SK-N-SH treated with all-trans-retinoic acid at 6 μM for 48 hours (cell line): Measurements from ENCODE around the gene LAG3.

Experiments
- ATAC-seq: fragments of 200-7000 bp; cut with Tn5 transposase; 3 replicates; pipeline ENCODE4 v1.9.1; 2020; ENCODE audit warnings: mild to moderate bottlenecking, moderate library complexity
- BACH2 ChIP-seq: fragments of 250-450 bp; sonication (Bioruptor Pico); IDR thresholded peaks from 2 replicates; pipeline ENCODE4 v1.9.0; 2021; ENCODE audit warnings: mild to moderate bottlenecking, borderline replicate concordance
- CSDC2 ChIP-seq: fragments of 250-450 bp; sonication (Bioruptor Pico); IDR thresholded peaks from 2 replicates; pipeline ENCODE4 v1.5.0; 2020; ENCODE audit warnings: mild to moderate bottlenecking, moderate library complexity
- ESRRG ChIP-seq: fragments of 250-450 bp; sonication (Bioruptor Pico); IDR thresholded peaks from 2 replicates; pipeline ENCODE4 v1.6.1; 2021; ENCODE audit warnings: mild to moderate bottlenecking
- GLIS3 ChIP-seq: fragments of 250-450 bp; sonication (Bioruptor Pico); IDR thresholded peaks from 2 replicates; pipeline ENCODE4 v1.5.0; 2020; ENCODE audit warnings: mild to moderate bottlenecking, moderate library complexity
- ISL1 ChIP-seq: fragments of 250-450 bp; sonication (Bioruptor Pico); IDR thresholded peaks from 2 replicates; pipeline ENCODE4 v2.1.2; 2022; ENCODE audit warnings: mild to moderate bottlenecking, moderate library complexity
- OSR1 ChIP-seq: fragments of 250-450 bp; sonication (Bioruptor Pico); IDR thresholded peaks from 2 replicates; pipeline ENCODE4 v1.8.0; 2022; ENCODE audit warnings: moderate library complexity, mild to moderate bottlenecking, inconsistent platforms
- PPARA ChIP-seq: fragments of 250-450 bp; sonication (Bioruptor Pico); IDR thresholded peaks from 2 replicates; pipeline ENCODE4 v1.5.0; 2020; ENCODE audit warnings: mild to moderate bottlenecking, borderline replicate concordance
- RARB ChIP-seq: fragments of 250-450 bp; sonication (Bioruptor Pico); IDR thresholded peaks from 2 replicates; pipeline ENCODE4 v1.8.0; 2021; ENCODE audit warnings: mild to moderate bottlenecking, moderate library complexity
- TCF4 ChIP-seq: fragments of 250-450 bp; sonication (Bioruptor Pico); IDR thresholded peaks from 2 replicates; pipeline ENCODE4 v1.8.0; 2021; ENCODE audit warnings: mild to moderate bottlenecking, moderate library complexity, borderline replicate concordance
- TOX ChIP-seq: fragments of 250-450 bp; sonication (Bioruptor Pico); IDR thresholded peaks from 2 replicates; pipeline ENCODE4 v1.8.0; 2021; ENCODE audit warnings: mild to moderate bottlenecking, moderate library complexity, borderline replicate concordance
- ZC3H10 ChIP-seq: fragments of 250-450 bp; sonication (Bioruptor Pico); IDR thresholded peaks from 2 replicates; pipeline ENCODE4 v1.5.1; 2021; ENCODE audit warnings: mild to moderate bottlenecking, moderate library complexity
- ZFP3 ChIP-seq: fragments of 250-450 bp; sonication (Bioruptor Pico); IDR thresholded peaks from 2 replicates; pipeline ENCODE4 v1.5.0; 2020; ENCODE audit warnings: mild to moderate bottlenecking, moderate library complexity
- ZNF565 ChIP-seq: fragments of 450-650 bp; formaldehyde crosslinking; conservative IDR thresholded peaks from 2 replicates; pipeline ENCODE4 v1.5.0; 2020; ENCODE audit warnings: low read depth, mild to moderate bottlenecking, moderate library complexity
- ZNF70 ChIP-seq: fragments of 450-650 bp; formaldehyde crosslinking; IDR thresholded peaks from 2 replicates; pipeline ENCODE4 v1.5.0; 2020; ENCODE audit warnings: mild to moderate bottlenecking, moderate library complexity
- ZNF8 ChIP-seq: fragments of 450-650 bp; formaldehyde crosslinking; IDR thresholded peaks from 2 replicates; pipeline ENCODE4 v1.5.0; 2020; ENCODE audit warnings: mild to moderate bottlenecking, moderate library complexity
- TF ChIP-seq, protein P1 (sequence below): fragments of 250-450 bp; sonication (Bioruptor Pico); IDR thresholded peaks from 2 replicates; pipeline ENCODE4 v1.5.0; 2020; ENCODE audit warnings: mild to moderate bottlenecking, moderate library complexity
- TF ChIP-seq, protein P2 (sequence below): fragments of 250-450 bp; sonication (Bioruptor Pico); IDR thresholded peaks from 2 replicates; pipeline ENCODE4 v1.5.1; 2020; ENCODE audit warnings: low read depth, mild to moderate bottlenecking, moderate library complexity
- TF ChIP-seq, protein P3 (sequence below): fragments of 250-450 bp; sonication (Bioruptor Pico); IDR thresholded peaks from 2 replicates; pipeline ENCODE4 v1.8.0; 2020; ENCODE audit warnings: mild to moderate bottlenecking, moderate library complexity, borderline replicate concordance
- TF ChIP-seq, protein P4 (sequence below): fragments of 250-450 bp; sonication (Bioruptor Pico); IDR thresholded peaks from 2 replicates; pipeline ENCODE4 v1.8.0; 2021; ENCODE audit warnings: low read depth, mild to moderate bottlenecking, moderate library complexity, borderline replicate concordance

Gene LAG3

DNA sequence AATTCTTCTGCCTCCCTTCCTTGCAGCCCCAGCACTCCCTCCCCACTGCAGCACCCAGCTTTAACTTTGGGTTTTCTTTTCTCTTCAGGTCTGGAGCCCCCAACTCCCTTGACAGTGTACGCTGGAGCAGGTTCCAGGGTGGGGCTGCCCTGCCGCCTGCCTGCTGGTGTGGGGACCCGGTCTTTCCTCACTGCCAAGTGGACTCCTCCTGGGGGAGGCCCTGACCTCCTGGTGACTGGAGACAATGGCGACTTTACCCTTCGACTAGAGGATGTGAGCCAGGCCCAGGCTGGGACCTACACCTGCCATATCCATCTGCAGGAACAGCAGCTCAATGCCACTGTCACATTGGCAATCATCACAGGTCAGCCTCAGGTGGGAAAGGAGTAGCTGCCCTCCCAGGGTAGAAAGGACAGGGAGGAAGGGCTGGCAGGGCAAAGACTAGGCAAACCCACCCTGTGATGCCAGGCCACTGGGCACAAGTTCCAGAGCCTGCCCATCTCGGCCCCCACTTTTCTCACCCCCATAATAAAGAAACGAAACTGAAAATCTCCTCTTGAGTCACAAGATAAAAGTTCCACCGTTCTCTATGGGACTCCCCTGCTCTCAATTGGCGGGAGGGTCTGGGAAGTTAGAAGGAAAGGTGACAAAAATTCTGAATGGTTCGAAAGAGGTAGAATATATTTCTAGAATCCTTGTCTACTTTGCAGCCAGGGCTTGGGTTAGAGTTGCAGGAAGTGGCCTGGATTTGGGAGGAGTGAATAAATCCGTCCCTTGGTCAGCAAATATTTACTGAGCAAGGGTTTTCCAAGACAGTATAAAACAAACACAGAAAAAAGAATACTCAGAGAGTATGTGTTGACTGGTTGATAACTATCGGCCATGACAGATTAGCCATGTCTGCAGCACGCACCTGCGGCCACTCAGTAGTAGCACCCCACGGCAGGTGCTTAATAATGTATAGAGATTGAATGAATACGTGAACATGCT, 3.2 kb downstream of the LAG3 start (continued):
- TF ChIP-seq ISL1 (CRISPR knock-in tag) (no peak), CSDC2 (no peak), ZNF8 (no peak), RARB (no peak), ZNF70 (CRISPR knock-in tag) (no peak), GLIS3 (CRISPR knock-in tag) (no peak), ESRRG (CRISPR knock-in tag) (no peak), BACH2 (CRISPR knock-in tag) (no peak), ZC3H10 (CRISPR knock-in tag) (no peak)
- TF ChIP-seq, protein P1, sequence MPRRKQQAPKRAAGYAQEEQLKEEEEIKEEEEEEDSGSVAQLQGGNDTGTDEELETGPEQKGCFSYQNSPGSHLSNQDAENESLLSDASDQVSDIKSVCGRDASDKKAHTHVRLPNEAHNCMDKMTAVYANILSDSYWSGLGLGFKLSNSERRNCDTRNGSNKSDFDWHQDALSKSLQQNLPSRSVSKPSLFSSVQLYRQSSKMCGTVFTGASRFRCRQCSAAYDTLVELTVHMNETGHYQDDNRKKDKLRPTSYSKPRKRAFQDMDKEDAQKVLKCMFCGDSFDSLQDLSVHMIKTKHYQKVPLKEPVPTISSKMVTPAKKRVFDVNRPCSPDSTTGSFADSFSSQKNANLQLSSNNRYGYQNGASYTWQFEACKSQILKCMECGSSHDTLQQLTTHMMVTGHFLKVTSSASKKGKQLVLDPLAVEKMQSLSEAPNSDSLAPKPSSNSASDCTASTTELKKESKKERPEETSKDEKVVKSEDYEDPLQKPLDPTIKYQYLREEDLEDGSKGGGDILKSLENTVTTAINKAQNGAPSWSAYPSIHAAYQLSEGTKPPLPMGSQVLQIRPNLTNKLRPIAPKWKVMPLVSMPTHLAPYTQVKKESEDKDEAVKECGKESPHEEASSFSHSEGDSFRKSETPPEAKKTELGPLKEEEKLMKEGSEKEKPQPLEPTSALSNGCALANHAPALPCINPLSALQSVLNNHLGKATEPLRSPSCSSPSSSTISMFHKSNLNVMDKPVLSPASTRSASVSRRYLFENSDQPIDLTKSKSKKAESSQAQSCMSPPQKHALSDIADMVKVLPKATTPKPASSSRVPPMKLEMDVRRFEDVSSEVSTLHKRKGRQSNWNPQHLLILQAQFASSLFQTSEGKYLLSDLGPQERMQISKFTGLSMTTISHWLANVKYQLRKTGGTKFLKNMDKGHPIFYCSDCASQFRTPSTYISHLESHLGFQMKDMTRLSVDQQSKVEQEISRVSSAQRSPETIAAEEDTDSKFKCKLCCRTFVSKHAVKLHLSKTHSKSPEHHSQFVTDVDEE (CRISPR knock-in tag) = no peak

DNA sequence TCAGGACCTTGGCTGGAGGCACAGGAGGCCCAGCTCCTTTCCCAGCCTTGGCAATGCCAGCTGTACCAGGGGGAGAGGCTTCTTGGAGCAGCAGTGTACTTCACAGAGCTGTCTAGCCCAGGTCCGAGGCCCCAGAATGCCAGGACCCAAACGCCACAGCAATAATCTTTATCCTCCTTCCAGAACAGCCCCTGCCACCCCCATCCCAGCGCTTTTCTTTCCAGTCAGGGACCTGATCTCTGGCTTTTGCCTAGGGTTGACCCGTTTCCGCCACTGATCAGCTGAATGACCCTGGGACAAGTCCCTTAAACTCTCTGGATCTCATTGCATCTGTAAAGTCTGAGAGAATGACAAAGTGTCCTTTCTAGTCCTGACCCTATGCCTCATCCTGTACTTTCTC, 5.1 kb downstream of the LAG3 start:
- ATAC-seq = no peak
- no peak for TF ChIP-seq ZNF8
- TF ChIP-seq, protein P2, sequence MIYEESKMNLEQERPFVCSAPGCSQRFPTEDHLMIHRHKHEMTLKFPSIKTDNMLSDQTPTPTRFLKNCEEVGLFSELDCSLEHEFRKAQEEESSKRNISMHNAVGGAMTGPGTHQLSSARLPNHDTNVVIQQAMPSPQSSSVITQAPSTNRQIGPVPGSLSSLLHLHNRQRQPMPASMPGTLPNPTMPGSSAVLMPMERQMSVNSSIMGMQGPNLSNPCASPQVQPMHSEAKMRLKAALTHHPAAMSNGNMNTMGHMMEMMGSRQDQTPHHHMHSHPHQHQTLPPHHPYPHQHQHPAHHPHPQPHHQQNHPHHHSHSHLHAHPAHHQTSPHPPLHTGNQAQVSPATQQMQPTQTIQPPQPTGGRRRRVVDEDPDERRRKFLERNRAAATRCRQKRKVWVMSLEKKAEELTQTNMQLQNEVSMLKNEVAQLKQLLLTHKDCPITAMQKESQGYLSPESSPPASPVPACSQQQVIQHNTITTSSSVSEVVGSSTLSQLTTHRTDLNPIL (CRISPR knock-in tag) = no peak
- no peak for TF ChIP-seq BACH2 (CRISPR knock-in tag)
- no peak for TF ChIP-seq ZNF70 (CRISPR knock-in tag)
- TF ChIP-seq, protein P1 (CRISPR knock-in tag) = no peak
- TF ChIP-seq ISL1 (CRISPR knock-in tag) = no peak
- TF ChIP-seq, protein P3, sequence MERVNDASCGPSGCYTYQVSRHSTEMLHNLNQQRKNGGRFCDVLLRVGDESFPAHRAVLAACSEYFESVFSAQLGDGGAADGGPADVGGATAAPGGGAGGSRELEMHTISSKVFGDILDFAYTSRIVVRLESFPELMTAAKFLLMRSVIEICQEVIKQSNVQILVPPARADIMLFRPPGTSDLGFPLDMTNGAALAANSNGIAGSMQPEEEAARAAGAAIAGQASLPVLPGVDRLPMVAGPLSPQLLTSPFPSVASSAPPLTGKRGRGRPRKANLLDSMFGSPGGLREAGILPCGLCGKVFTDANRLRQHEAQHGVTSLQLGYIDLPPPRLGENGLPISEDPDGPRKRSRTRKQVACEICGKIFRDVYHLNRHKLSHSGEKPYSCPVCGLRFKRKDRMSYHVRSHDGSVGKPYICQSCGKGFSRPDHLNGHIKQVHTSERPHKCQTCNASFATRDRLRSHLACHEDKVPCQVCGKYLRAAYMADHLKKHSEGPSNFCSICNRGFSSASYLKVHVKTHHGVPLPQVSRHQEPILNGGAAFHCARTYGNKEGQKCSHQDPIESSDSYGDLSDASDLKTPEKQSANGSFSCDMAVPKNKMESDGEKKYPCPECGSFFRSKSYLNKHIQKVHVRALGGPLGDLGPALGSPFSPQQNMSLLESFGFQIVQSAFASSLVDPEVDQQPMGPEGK (CRISPR knock-in tag) = no peak
- TF ChIP-seq CSDC2 = no peak
- no peak for TF ChIP-seq GLIS3 (CRISPR knock-in tag)
- no peak for TF ChIP-seq ZNF565 (CRISPR knock-in tag)
- TF ChIP-seq, protein P4, sequence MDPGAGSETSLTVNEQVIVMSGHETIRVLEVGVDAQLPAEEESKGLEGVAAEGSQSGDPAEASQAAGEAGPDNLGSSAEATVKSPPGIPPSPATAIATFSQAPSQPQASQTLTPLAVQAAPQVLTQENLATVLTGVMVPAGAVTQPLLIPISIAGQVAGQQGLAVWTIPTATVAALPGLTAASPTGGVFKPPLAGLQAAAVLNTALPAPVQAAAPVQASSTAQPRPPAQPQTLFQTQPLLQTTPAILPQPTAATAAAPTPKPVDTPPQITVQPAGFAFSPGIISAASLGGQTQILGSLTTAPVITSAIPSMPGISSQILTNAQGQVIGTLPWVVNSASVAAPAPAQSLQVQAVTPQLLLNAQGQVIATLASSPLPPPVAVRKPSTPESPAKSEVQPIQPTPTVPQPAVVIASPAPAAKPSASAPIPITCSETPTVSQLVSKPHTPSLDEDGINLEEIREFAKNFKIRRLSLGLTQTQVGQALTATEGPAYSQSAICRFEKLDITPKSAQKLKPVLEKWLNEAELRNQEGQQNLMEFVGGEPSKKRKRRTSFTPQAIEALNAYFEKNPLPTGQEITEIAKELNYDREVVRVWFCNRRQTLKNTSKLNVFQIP (CRISPR knock-in tag) = no peak
- no peak for TF ChIP-seq RARB
- no peak for TF ChIP-seq ESRRG (CRISPR knock-in tag)
- no peak for TF ChIP-seq OSR1 (CRISPR knock-in tag)
- TF ChIP-seq ZFP3 = no peak
- no peak for TF ChIP-seq PPARA (CRISPR knock-in tag)
- no peak for TF ChIP-seq TCF4 (CRISPR knock-in tag)
- no peak for TF ChIP-seq TOX
